ENCODE results near the gene ZFYVE16.

The ZFYVE16 gene

DNA sequence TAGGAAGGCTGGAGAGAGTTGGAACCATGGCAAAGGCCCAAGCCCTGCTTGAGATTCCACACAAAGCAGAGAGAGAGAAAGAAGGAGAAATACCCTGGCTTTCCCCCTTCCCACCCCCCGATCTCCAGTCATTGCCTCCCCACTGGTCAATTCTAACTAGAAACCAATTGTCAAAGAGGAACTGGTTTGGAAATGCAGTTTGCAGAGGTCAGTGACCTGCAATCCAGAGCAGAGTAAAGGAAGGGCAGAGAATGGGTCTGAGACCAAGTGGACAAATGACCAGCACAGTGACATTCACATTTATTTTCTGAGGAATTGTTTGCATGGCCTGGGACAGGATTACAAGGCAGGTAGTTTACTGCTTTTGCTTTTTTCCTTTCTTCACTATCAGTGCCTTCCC lies 37.5 kb upstream of the ZFYVE16 start:
- no peak for DNase-seq
- Mint-ChIP-seq H3K27ac (peak overlapping the region; percentile 72), H3K4me3 (no peak overlapping the region), H3K9me3 (peaks cover 15% of the 10 kb centered on the region), H3K4me1 (peaks cover 15% of the 10 kb centered on the region), H3K27me3 (ENCODE audit: low read depth, poor library complexity) (peaks cover 9% of the 10 kb centered on the region), H3K36me3 (ENCODE audit: low read depth) (peaks cover 11% of the 10 kb centered on the region)
- TF ChIP-seq, protein P1, sequence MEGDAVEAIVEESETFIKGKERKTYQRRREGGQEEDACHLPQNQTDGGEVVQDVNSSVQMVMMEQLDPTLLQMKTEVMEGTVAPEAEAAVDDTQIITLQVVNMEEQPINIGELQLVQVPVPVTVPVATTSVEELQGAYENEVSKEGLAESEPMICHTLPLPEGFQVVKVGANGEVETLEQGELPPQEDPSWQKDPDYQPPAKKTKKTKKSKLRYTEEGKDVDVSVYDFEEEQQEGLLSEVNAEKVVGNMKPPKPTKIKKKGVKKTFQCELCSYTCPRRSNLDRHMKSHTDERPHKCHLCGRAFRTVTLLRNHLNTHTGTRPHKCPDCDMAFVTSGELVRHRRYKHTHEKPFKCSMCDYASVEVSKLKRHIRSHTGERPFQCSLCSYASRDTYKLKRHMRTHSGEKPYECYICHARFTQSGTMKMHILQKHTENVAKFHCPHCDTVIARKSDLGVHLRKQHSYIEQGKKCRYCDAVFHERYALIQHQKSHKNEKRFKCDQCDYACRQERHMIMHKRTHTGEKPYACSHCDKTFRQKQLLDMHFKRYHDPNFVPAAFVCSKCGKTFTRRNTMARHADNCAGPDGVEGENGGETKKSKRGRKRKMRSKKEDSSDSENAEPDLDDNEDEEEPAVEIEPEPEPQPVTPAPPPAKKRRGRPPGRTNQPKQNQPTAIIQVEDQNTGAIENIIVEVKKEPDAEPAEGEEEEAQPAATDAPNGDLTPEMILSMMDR (IDR thresholded peaks at IDR 0.05) = no peak

DNA sequence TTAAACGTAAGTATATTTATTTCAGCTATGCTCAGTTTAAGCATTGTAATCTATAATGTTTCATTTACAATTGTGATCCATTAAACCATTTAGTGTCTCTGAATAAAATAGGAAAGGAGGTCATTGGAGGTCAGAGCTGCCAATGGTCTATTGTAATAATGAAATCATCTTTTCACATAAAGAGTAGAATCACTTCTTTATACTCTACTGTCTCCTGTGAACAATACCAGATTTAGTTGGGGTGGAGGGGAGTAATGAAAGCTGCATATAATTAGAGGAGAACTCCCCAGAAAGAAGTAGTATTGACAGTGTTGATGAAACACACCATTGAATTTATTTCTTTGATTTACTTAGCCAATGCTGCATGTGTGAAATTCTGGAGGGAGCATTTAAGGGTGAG lies 35.1 kb upstream of the ZFYVE16 start:
- Mint-ChIP-seq H3K4me1 (peaks cover 15% of the 10 kb centered on the region), H3K27ac (no peak overlapping the region), H3K36me3 (ENCODE audit: low read depth) (peaks cover 11% of the 10 kb centered on the region), H3K4me3 (no peak overlapping the region), H3K27me3 (ENCODE audit: low read depth, poor library complexity) (peaks cover 9% of the 10 kb centered on the region), H3K9me3 (peaks cover 15% of the 10 kb centered on the region)
- TF ChIP-seq, protein P1 (IDR thresholded peaks at IDR 0.05) = no peak
- no peak for DNase-seq

DNA sequence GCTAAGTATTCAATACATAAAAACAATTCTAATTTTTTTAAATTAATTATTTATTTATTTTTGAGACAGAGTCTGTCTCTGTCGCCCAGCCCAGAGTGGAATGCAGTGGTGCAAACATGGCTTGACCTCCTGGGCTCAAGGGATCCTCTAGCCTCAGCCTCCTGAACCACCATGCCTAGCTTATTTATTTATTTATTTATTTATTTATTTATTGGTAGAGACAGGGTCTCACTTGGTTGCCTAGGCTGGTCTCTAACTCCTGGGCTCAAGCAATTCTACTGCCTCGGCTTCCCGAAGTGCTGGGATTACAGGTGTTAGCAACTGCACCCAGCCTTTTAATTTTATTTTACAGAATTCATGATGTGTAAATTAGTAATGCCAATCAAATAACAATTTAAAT lies 33.7 kb upstream of the ZFYVE16 start:
- Mint-ChIP-seq H3K27me3 (ENCODE audit: low read depth, poor library complexity) (peaks cover 9% of the 10 kb centered on the region), H3K36me3 (ENCODE audit: low read depth) (peaks cover 11% of the 10 kb centered on the region), H3K9me3 (peaks cover 15% of the 10 kb centered on the region), H3K4me3 (no peak overlapping the region), H3K27ac (no peak overlapping the region), H3K4me1 (peaks cover 15% of the 10 kb centered on the region)
- TF ChIP-seq, protein P1 (IDR thresholded peaks at IDR 0.05) = no peak
- DNase-seq = no peak

DNA sequence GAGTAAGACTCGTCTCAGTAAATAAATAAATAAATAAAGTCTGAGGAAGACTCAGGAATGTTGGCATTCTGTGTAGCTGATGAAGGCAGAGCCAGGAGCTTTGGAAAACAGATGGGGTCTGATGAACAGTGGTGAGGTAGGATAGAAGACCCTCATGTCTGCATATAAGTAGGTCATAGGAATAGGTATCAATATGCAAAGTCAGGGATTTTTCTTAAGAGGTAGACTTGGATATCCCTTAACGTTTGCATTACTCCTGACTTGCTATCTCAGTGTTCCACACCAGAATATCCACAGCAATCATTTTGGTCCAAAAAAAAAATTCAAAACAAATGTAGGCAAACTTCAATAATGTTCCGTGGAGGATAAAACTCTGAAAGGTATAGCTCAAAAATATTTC lies 31.3 kb upstream of the ZFYVE16 start:
- DNase-seq = no peak
- TF ChIP-seq, protein P1 (IDR thresholded peaks at IDR 0.05) = no peak
- Mint-ChIP-seq H3K4me3 (no peak overlapping the region), H3K9me3 (peaks cover 8% of the 10 kb centered on the region), H3K36me3 (ENCODE audit: low read depth) (peaks cover 5% of the 10 kb centered on the region), H3K4me1 (no peaks in the 10 kb centered on the region), H3K27ac (no peak overlapping the region), H3K27me3 (ENCODE audit: low read depth, poor library complexity) (peaks cover 9% of the 10 kb centered on the region)

DNA sequence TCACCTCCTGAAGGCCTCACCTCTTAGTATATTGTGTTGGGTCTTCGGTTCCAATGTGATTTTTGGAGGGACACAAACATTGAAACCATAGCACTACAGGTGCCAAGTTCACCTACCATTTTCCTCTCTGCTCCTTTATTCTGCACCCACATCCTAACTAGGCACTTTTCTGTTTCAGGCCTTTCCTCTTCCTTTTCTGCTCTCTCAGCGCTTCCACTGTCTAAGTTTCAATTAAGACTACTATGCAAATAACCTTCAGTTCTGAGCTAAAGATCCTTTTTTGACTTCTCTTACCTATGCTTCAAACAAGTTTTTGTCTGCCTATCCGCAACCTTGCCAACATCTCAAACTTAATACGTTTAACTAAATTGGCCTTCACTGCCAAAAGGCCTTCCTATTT lies 25.4 kb upstream of the ZFYVE16 start:
- Mint-ChIP-seq H3K27ac (no peak overlapping the region), H3K27me3 (ENCODE audit: low read depth, poor library complexity) (no peaks in the 10 kb centered on the region), H3K9me3 (no peaks in the 10 kb centered on the region), H3K4me3 (no peak overlapping the region), H3K36me3 (ENCODE audit: low read depth) (no peaks in the 10 kb centered on the region), H3K4me1 (no peaks in the 10 kb centered on the region)
- TF ChIP-seq, protein P1 (IDR thresholded peaks at IDR 0.05) = no peak
- no peak for DNase-seq

DNA sequence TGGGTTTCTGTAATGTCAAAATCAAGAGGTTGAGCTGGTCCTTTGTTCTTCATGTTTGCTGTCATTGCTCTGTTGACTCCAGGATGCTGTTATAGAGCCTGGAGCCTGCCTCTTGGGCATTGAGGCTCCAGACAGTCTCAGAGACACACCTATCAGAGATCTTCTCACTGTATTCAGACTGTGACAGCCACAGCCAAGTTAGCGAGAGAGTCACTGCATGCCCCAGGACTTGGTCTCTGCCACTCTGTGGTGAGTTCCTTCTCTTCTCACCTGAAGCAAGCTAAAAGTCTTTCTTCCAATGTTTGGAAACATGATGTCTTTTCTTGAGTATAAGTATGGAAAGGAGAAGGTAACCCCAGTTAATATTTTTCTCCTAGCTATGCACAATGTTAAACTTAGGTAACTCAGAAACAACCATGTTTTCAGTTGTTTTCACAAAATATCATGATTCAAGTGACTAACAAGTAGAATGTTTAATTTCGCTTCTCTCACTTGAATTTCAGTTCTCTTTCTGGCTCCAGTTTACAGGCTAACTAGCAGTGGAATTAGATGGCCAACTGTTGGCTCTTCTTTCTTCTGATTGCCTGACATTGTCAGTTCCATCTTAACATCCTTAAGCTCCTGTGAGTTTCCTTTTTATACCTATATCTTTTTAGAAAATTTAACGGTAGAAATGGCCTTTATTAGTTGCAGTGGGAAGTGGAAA lies 20.6 kb upstream of the ZFYVE16 start:
- H3K36me3 Mint-ChIP-seq (ENCODE audit: low read depth) = no peaks in the 10 kb centered on the region
- H3K27me3 Mint-ChIP-seq (ENCODE audit: low read depth, poor library complexity) = peaks cover 2% of the 10 kb centered on the region
- peaks cover 6% of the 10 kb centered on the region for H3K4me1 Mint-ChIP-seq
- no peak for DNase-seq
- peaks cover 8% of the 10 kb centered on the region for H3K9me3 Mint-ChIP-seq
- TF ChIP-seq, protein P1 (IDR thresholded peaks at IDR 0.05) = no peak
- H3K4me3 Mint-ChIP-seq = no peak overlapping the region
- H3K27ac Mint-ChIP-seq = peak overlapping the region; percentile 71

All from nephron progenitor cell (in vitro differentiated cells).